ENCODE measurements around the gene NDUFB3. TPM values are rescaled to one million over a fixed set of nuclear protein-coding genes. Genes with fewer than 3 reads are reported as not detected.
A peak's percentile ranks its signal among the peaks of the same experiment; 100 is the strongest.

The NDUFB3 gene
- total and polyA plus RNA-seq, 11 donors, result 197 to 496 (median 348) TPM

GRCh38 chr2:201090574-201090973, 18.8 kb downstream of the NDUFB3 start:
- Histone ChIP-seq H3K27ac (no peak overlapping the region), H3K27me3 (no peaks in the 10 kb centered on the region), H3K9me3 (no peaks in the 10 kb centered on the region), H3K4me1 (no peaks in the 10 kb centered on the region), H3K4me3 (no peak overlapping the region), H3K36me3 (peaks cover 0 to 52% (median 43%) of the 10 kb centered on the region in 9 donors)
- DNase-seq (no peak), ATAC-seq (no peak)
- TF ChIP-seq, protein P1, sequence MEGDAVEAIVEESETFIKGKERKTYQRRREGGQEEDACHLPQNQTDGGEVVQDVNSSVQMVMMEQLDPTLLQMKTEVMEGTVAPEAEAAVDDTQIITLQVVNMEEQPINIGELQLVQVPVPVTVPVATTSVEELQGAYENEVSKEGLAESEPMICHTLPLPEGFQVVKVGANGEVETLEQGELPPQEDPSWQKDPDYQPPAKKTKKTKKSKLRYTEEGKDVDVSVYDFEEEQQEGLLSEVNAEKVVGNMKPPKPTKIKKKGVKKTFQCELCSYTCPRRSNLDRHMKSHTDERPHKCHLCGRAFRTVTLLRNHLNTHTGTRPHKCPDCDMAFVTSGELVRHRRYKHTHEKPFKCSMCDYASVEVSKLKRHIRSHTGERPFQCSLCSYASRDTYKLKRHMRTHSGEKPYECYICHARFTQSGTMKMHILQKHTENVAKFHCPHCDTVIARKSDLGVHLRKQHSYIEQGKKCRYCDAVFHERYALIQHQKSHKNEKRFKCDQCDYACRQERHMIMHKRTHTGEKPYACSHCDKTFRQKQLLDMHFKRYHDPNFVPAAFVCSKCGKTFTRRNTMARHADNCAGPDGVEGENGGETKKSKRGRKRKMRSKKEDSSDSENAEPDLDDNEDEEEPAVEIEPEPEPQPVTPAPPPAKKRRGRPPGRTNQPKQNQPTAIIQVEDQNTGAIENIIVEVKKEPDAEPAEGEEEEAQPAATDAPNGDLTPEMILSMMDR (IDR thresholded peaks at IDR 0.05), result no peak
- no peak for TF ChIP-seq POLR2A (IDR thresholded peaks at IDR 0.05)
- WGBS, 4 donors, result 78 to 87% (median 82%) methylated on average over 4 of the region's 4 CpGs
- intact Hi-C loops (cut with DNase I), result no loop called here

DNA sequence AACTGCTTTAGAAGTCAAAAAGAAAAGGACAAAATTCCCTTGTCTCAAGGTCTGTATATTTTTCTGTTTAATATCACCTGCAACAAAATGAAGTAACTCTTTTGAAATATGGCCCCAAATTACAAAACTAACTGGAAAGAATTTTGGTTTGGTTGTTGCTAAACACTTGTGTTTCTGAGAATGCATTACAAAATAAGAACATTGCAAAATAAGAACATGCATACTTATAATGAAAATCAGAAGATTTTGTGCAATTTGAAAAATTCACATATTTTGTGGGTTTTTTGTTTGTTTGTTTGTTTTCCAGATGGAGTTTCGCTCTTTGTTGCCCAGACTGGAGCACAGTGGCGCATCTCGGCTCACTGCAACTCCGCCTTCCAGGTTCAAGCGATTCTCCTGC, 21.8 kb downstream of the NDUFB3 start:
- WGBS, 4 donors, result 96 to 99% (median 98%) methylated on average over 5 of the region's 5 CpGs
- Histone ChIP-seq H3K36me3 (peaks cover 0 to 22% (median 13%) of the 10 kb centered on the region in 9 donors), H3K27ac (peak overlapping the region in 1 of 12 donors; percentile 28), H3K4me1 (no peaks in the 10 kb centered on the region), H3K9me3 (no peaks in the 10 kb centered on the region), H3K27me3 (no peaks in the 10 kb centered on the region), H3K4me3 (peak overlapping the region in 1 of 12 donors; percentile 41)
- ATAC-seq (no peak), DNase-seq (no peak)
- TF ChIP-seq POLR2A (IDR thresholded peaks at IDR 0.05), result no peak
- intact Hi-C loops (cut with DNase I), result no loop called here

DNA sequence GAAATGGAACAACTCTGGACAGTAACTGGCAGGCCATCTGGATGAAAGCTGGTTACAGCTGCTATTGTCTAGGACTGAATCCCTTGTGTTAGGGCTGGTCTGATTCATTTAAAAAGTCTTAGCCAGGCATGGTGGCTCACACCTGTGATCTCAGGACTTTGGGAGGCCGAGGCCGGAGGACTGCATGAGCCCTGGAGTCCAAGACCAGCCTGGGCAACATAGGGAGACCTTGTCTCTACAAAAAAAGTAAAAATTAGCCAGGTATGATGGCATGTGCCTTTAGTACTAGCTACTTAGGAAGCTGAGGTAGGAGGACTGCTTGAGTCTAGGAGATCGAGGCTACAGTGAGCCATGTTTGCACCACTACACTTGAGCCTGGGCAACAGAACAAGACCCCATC, 28.7 kb downstream of the NDUFB3 start:
- WGBS, 4 donors, result 92 to 99% (median 96%) methylated on average over 3 of the region's 3 CpGs
- intact Hi-C loops (cut with DNase I), result no loop called here
- no peak for ATAC-seq
- H3K9me3 ChIP-seq, result no peaks in the 10 kb centered on the region
- no peaks in the 10 kb centered on the region for H3K4me1 ChIP-seq
- H3K27me3 ChIP-seq, result no peaks in the 10 kb centered on the region
- H3K36me3 ChIP-seq, result peaks cover 0 to 3% (median 0%) of the 10 kb centered on the region in 9 donors
- H3K4me3 ChIP-seq, result no peak overlapping the region
- DNase-seq, result no peak
- no peak for TF ChIP-seq POLR2A (IDR thresholded peaks at IDR 0.05)
- TF ChIP-seq, protein P1 (IDR thresholded peaks at IDR 0.05), result no peak
- no peak overlapping the region for H3K27ac ChIP-seq

GRCh38 chr2:201105759-201106158, 34.0 kb downstream of the NDUFB3 start:
- Histone ChIP-seq H3K4me3 (no peak overlapping the region), H3K27me3 (no peaks in the 10 kb centered on the region), H3K9me3 (no peaks in the 10 kb centered on the region), H3K27ac (no peak overlapping the region), H3K4me1 (peaks cover 0 to 11% (median 0%) of the 10 kb centered on the region in 12 donors), H3K36me3 (peaks cover 0 to 3% (median 0%) of the 10 kb centered on the region in 9 donors)
- intact Hi-C loops (cut with DNase I), result no loop called here
- WGBS, 4 donors, result 96 to 100% (median 98%) methylated on average over 1 of the region's 1 CpG
- ATAC-seq (no peak), DNase-seq (no peak)
- TF ChIP-seq POLR2A (IDR thresholded peaks at IDR 0.05), result no peak
- TF ChIP-seq, protein P1 (IDR thresholded peaks at IDR 0.05), result no peak

- WGBS, 4 donors, result 95 to 98% (median 97%) methylated on average over 2 of the region's 2 CpGs
- TF ChIP-seq, protein P1 (IDR thresholded peaks at IDR 0.05), result no peak
- TF ChIP-seq POLR2A (IDR thresholded peaks at IDR 0.05), result no peak
- H3K4me1 ChIP-seq, result peaks cover 0 to 15% (median 0%) of the 10 kb centered on the region in 12 donors
- no peaks in the 10 kb centered on the region for H3K27me3 ChIP-seq
- intact Hi-C loops (cut with DNase I), result no loop called here
- H3K4me3 ChIP-seq, result no peak overlapping the region
- peaks cover 0 to 3% (median 0%) of the 10 kb centered on the region in 9 donors for H3K36me3 ChIP-seq
- no peak overlapping the region for H3K27ac ChIP-seq
- no peak for DNase-seq
- H3K9me3 ChIP-seq, result no peaks in the 10 kb centered on the region
- no peak for ATAC-seq
Measured at GRCh38 chr2:201107624-201108023, 35.8 kb downstream of the NDUFB3 start.
